Right lobe of liver (tissue), 4 donors: Measurements from ENCODE around the gene FRMD4A.

Experiments
- CTCF ChIP-seq, 4 donors: fragments of 200-600 bp in 3 of 4; fragments of 450-650 bp in 1 of 4; IDR thresholded peaks; one replicate each; pipeline versions ENCODE4 v1.5.1 to v1.8.0; 2016 to 2022; ENCODE audit warnings: antibody characterized with exemption in 4 of 4, mild to moderate bottlenecking in 2 of 4
- POLR2A ChIP-seq: fragments of 450-650 bp; IDR thresholded peaks from one replicate; pipeline ENCODE4 v1.6.1; 2017; ENCODE audit warnings: antibody characterized with exemption, mild to moderate bottlenecking
- donor health status: DM: no; HTN: no; CAD: no.
- donor health status: DM: no; HTN: no; CAD: no.
- donor health status: DM: no; HTN: yes; CAD: no.

GRCh38 chr10:14329746-14330173, 964 bp downstream of the FRMD4A start:
- no peak for TF ChIP-seq POLR2A
- no peak for TF ChIP-seq CTCF (IDR thresholded peaks at IDR 0.05)
